Ectodermal cell (in vitro differentiated cells): ENCODE measurements around the gene SLC4A5.

Experiments
- H3K27ac ChIP-seq: 2 replicates; pipeline ENCODE4 v1.7.0; 2013; ENCODE audit warnings: mild to moderate bottlenecking, low read depth, low read length; ENCODE audit not compliant: insufficient read depth, poor library complexity, severe bottlenecking
- H3K27me3 ChIP-seq: 2 replicates; pipeline ENCODE4 v1.7.0; 2013; ENCODE audit warnings: mild to moderate bottlenecking, low read length; ENCODE audit not compliant: insufficient read depth, control insufficient read depth, poor library complexity, severe bottlenecking
- H3K36me3 ChIP-seq: one replicate; pipeline ENCODE4 v1.7.0; 2013; ENCODE audit warnings: low read length; ENCODE audit not compliant: control insufficient read depth, insufficient read depth
- H3K4me1 ChIP-seq: one replicate; pipeline ENCODE4 v1.7.0; 2013; ENCODE audit warnings: low read length; ENCODE audit not compliant: control insufficient read depth, insufficient read depth
- H3K4me3 ChIP-seq: 2 replicates; pipeline ENCODE4 v1.7.0; 2013; ENCODE audit warnings: low read depth, low read length, control low read depth; ENCODE audit not compliant: insufficient read depth
- H3K9me3 ChIP-seq: 2 replicates; pipeline ENCODE4 v1.7.0; 2013; ENCODE audit warnings: mild to moderate bottlenecking, low read length, moderate library complexity; ENCODE audit not compliant: control insufficient read depth
- WGBS, 2 experiments: methylation state at CpG; one replicate each; pipeline ENCODE4 v1.1.7; 2013; ENCODE audit warnings: missing lambda C conversion rate in 2 of 2; 5-methylcytosine and 5-hydroxymethylcytosine counted together

SLC4A5 gene

GRCh38 chr2:74379851-74380789 lies 36.9 kb upstream of the SLC4A5 start, which contains the start of gene DCTN1:
DCTN1 (minus strand) TSS chr2:74380311; CDS start chr2:74380037, 274 bp downstream.
- Histone ChIP-seq H3K27ac (peak within 1 kb of the TSS; percentile 27), H3K9me3 (no peaks in the 10 kb centered on the region), H3K4me3 (peak within 1 kb of the TSS; percentile 36), H3K4me1 (peaks cover 12% of the 10 kb centered on the region), H3K27me3 (no peaks in the 10 kb centered on the region), H3K36me3 (peaks cover 14% of the 10 kb centered on the region)
- WGBS, 2 experiments, result 17 to 20% methylated on average over 14 of the region's 14 CpGs

GRCh38 chr2:74378007-74378406 lies 34.8 kb upstream of the SLC4A5 start:
- Histone ChIP-seq H3K9me3 (no peaks in the 10 kb centered on the region), H3K27me3 (no peaks in the 10 kb centered on the region), H3K36me3 (peaks cover 10% of the 10 kb centered on the region), H3K4me3 (no peak overlapping the region), H3K27ac (no peak overlapping the region), H3K4me1 (peaks cover 27% of the 10 kb centered on the region)
- 91 to 95% methylated on average over 10 of the region's 10 CpGs for WGBS, 2 experiments

GRCh38 chr2:74375838-74376237 lies 32.6 kb upstream of the SLC4A5 start:
- H3K9me3 ChIP-seq, result no peaks in the 10 kb centered on the region
- H3K4me3 ChIP-seq, result no peak overlapping the region
- no peaks in the 10 kb centered on the region for H3K27me3 ChIP-seq
- 92 to 99% methylated on average over 2 of the region's 2 CpGs for whole genome bisulfite sequencing, 2 experiments
- H3K36me3 ChIP-seq, result peaks cover 11% of the 10 kb centered on the region
- peaks cover 27% of the 10 kb centered on the region for H3K4me1 ChIP-seq
- no peak overlapping the region for H3K27ac ChIP-seq

- Histone ChIP-seq H3K36me3 (peaks cover 23% of the 10 kb centered on the region), H3K4me1 (peaks cover 24% of the 10 kb centered on the region), H3K9me3 (no peaks in the 10 kb centered on the region), H3K27me3 (no peaks in the 10 kb centered on the region), H3K4me3 (peak overlapping the region; percentile 49), H3K27ac (peak overlapping the region; percentile 71)
- 35 to 42% methylated on average over 19 of the region's 19 CpGs for WGBS, 2 experiments
These were observed 31.4 kb upstream of the SLC4A5 start for GRCh38 chr2:74374509-74375205.

GRCh38 chr2:74373985-74374384 lies 30.8 kb upstream of the SLC4A5 start:
- H3K27me3 ChIP-seq, result no peaks in the 10 kb centered on the region
- peak overlapping the region; percentile 70 for H3K27ac ChIP-seq
- H3K9me3 ChIP-seq, result no peaks in the 10 kb centered on the region
- peaks cover 17% of the 10 kb centered on the region for H3K4me1 ChIP-seq
- peak overlapping the region; percentile 49 for H3K4me3 ChIP-seq
- WGBS, 2 experiments, result 77 to 78% methylated on average over 8 of the region's 8 CpGs
- H3K36me3 ChIP-seq, result peaks cover 28% of the 10 kb centered on the region

GRCh38 chr2:74373221-74373676 lies 30.0 kb upstream of the SLC4A5 start:
- Histone ChIP-seq H3K27me3 (no peaks in the 10 kb centered on the region), H3K36me3 (peaks cover 36% of the 10 kb centered on the region), H3K4me1 (peaks cover 16% of the 10 kb centered on the region), H3K4me3 (no peak overlapping the region), H3K27ac (no peak overlapping the region), H3K9me3 (no peaks in the 10 kb centered on the region)
- WGBS, 2 experiments, result 73 to 81% methylated on average over 5 of the region's 5 CpGs

GRCh38 chr2:74372674-74373073 lies 29.5 kb upstream of the SLC4A5 start:
- WGBS, 2 experiments, result 95% methylated on average over 6 of the region's 6 CpGs
- H3K36me3 ChIP-seq, result peaks cover 38% of the 10 kb centered on the region
- no peak overlapping the region for H3K27ac ChIP-seq
- peaks cover 16% of the 10 kb centered on the region for H3K4me1 ChIP-seq
- no peaks in the 10 kb centered on the region for H3K9me3 ChIP-seq
- H3K4me3 ChIP-seq, result no peak overlapping the region
- no peaks in the 10 kb centered on the region for H3K27me3 ChIP-seq

- Histone ChIP-seq H3K9me3 (no peaks in the 10 kb centered on the region), H3K27ac (no peak overlapping the region), H3K36me3 (peaks cover 43% of the 10 kb centered on the region), H3K4me1 (peaks cover 16% of the 10 kb centered on the region), H3K27me3 (no peaks in the 10 kb centered on the region), H3K4me3 (no peak overlapping the region)
- WGBS, 2 experiments, result 95 to 96% methylated on average over 9 of the region's 9 CpGs
These were observed 28.2 kb upstream of the SLC4A5 start for GRCh38 chr2:74371421-74371820.

GRCh38 chr2:74369976-74370375 lies 26.8 kb upstream of the SLC4A5 start:
- H3K9me3 ChIP-seq, result no peaks in the 10 kb centered on the region
- no peaks in the 10 kb centered on the region for H3K27me3 ChIP-seq
- H3K27ac ChIP-seq, result no peak overlapping the region
- peaks cover 14% of the 10 kb centered on the region for H3K4me1 ChIP-seq
- WGBS, 2 experiments, result 94 to 96% methylated on average over 7 of the region's 7 CpGs
- H3K4me3 ChIP-seq, result no peak overlapping the region
- peaks cover 55% of the 10 kb centered on the region for H3K36me3 ChIP-seq

- H3K4me3 ChIP-seq, result no peak overlapping the region
- peaks cover 67% of the 10 kb centered on the region for H3K36me3 ChIP-seq
- H3K27ac ChIP-seq, result no peak overlapping the region
- H3K4me1 ChIP-seq, result peaks cover 2% of the 10 kb centered on the region
- WGBS, 2 experiments, result 94 to 97% methylated on average over 5 of the region's 5 CpGs
- H3K27me3 ChIP-seq, result no peaks in the 10 kb centered on the region
- H3K9me3 ChIP-seq, result no peaks in the 10 kb centered on the region
These were observed 25.3 kb upstream of the SLC4A5 start for GRCh38 chr2:74368499-74368898.
